NCI-H82 treated with DMSO at 0.1 percent for 48 hours (cell line): Measurements from ENCODE around the gene PRKAG3.

Experiments
- DNase-seq: peaks from one replicate; lab custom pipeline; 2025; ENCODE audit not compliant: unreplicated experiment; lab: John Stamatoyannopoulos, UW

Gene PRKAG3

GRCh38 chr2:218815244-218815637 is 16.4 kb downstream of the PRKAG3 start:
- DNase-seq, result no peak

DNA sequence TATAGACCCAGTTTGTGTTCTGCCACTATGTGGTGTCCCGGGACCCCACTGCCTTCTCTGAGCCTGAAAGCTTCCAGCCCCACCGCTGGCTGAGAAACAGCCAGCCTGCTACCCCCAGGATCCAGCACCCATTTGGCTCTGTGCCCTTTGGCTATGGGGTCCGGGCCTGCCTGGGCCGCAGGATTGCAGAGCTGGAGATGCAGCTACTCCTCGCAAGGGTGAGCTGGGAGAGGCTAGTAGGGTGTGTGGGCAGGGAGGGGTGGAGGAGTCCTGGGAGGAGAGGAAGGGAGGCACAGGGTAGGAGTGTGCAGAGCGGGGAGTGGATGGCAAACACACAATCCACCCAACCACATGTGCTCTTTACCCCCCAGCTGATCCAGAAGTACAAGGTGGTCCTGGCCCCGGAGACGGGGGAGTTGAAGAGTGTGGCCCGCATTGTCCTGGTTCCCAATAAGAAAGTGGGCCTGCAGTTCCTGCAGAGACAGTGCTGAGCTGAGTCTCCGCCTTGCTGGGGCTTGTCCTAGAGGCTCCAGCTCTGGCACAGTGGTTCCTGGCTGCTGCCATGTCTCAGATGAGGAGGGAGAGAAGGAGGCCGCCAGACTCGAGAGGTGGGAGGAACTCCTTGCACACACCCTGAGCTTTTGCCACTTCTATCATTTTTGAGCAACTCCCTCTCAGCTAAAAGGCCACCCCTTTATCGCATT is 16.9 kb downstream of the PRKAG3 start:
- no peak for DNase-seq

DNA sequence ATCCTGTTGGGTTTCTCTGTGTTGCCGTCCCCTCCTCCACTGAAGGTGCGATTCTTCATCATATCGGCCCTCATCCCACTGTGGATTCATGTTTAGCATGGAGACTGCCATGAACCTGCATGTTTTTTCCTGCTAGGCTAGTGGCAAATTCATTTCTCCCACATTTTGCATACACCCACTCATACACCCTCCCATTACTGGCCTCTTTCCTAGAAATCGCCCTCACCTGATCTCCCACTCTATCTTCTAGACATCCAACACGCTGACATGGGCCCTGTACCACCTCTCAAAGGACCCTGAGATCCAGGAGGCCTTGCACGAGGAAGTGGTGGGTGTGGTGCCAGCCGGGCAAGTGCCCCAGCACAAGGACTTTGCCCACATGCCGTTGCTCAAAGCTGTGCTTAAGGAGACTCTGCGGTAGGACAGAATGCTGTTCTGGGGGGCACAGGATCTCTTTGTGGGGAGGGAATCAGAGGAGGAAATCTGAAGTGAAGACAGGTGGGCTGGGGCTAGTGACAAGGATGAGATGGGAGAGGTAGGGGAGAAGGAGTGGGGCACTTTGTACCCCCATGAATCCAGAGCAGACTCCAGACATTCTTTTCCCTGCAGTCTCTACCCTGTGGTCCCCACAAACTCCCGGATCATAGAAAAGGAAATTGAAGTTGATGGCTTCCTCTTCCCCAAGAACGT is 17.7 kb downstream of the PRKAG3 start:
- DNase-seq, result no peak

DNA sequence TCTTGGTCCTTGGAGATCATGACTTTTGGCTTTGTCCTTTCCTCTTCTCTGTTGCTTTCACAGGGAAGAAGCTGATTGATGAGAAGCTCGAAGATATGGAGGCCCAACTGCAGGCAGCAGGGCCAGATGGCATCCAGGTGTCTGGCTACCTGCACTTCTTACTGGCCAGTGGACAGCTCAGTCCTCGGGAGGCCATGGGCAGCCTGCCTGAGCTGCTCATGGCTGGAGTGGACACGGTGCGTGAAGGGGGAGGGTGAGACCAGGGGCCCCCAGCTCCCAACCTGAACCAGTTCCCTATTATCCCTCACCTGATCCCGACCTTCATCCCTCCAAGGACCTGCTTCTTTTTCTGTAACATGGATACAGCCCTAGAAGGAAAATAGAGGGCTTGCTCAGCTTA is 18.7 kb downstream of the PRKAG3 start:
- no peak for DNase-seq

GRCh38 chr2:218812096-218812815 is 19.3 kb downstream of the PRKAG3 start:
- DNase-seq, result no peak

DNA sequence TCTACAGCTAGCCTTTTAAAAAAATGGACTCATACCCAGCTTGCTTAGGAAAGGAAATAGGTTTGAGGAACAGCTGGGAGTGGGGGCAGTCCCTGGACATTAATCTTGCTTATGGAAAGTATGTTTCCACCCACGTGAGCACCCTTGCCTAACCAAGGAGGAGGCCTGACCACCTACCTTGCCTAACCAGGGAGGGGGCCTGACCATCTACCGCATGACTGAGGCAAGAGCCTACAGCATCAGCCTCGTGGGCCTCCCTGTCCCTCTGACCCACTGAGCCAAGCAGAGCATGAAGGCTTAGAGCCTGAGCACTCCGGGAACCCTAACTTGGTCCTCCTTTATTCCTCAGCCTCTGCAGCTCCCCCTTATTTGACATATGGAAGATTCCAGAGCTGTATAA is 20.2 kb downstream of the PRKAG3 start:
- no peak for DNase-seq

- no peak for DNase-seq
Measured at GRCh38 chr2:218810256-218810655, 21.3 kb downstream of the PRKAG3 start.

DNA sequence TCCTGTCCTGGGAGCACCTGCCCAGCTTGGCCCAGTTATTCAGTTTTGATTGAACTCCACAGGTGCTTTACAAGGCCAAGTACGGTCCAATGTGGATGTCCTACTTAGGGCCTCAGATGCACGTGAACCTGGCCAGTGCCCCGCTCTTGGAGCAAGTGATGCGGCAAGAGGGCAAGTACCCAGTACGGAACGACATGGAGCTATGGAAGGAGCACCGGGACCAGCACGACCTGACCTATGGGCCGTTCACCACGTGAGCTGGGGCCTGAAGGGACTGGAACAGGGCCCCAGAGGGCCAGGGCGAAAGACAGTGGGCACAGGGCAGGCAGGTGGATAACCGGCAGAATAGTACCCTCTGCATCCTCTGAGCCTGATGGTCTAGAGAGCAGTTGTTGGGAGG is 22.1 kb downstream of the PRKAG3 start:
- no peak for DNase-seq

GRCh38 chr2:218807626-218808025 is 24.0 kb downstream of the PRKAG3 start:
- DNase-seq, result no peak

DNA sequence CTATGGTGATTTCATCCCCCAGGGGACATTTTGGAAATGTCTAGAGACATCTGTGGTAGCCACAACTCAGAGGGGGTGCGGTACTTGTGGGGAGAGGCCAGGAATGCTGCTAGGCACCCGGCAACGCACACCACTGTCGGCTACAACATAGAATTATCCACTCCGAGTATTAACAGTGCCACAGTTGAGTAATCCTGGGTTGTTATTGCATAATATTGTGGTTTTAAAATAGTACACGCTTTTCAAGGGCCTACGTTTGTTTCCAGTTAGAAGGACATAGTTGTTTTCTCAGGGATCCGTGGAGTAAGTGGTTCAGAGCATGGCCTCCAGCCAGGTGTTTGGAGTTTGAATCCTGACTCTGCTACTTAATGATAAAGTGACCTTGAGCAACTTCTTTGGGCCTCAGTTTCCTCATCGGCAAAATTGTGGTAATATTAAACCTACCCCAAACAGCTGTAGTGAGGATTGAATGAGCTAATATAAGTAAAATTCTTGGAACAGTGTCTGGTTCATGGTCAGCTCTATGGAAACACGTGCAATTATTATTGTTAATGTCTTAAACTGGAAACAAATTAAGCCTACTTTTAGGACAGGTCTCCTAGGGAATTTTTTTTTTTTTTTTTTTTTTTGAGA is 25.1 kb downstream of the PRKAG3 start:
- DNase-seq, result no peak

- DNase-seq, result no peak
Measured at GRCh38 chr2:218805627-218806026, 26.0 kb downstream of the PRKAG3 start.

- DNase-seq, result no peak
Measured at GRCh38 chr2:218804817-218805216, 26.8 kb downstream of the PRKAG3 start.

- no peak for DNase-seq
Measured at GRCh38 chr2:218802386-218802994, 29.1 kb downstream of the PRKAG3 start.

- no peak for DNase-seq
Measured at GRCh38 chr2:218799990-218800389, 31.6 kb downstream of the PRKAG3 start.

DNA sequence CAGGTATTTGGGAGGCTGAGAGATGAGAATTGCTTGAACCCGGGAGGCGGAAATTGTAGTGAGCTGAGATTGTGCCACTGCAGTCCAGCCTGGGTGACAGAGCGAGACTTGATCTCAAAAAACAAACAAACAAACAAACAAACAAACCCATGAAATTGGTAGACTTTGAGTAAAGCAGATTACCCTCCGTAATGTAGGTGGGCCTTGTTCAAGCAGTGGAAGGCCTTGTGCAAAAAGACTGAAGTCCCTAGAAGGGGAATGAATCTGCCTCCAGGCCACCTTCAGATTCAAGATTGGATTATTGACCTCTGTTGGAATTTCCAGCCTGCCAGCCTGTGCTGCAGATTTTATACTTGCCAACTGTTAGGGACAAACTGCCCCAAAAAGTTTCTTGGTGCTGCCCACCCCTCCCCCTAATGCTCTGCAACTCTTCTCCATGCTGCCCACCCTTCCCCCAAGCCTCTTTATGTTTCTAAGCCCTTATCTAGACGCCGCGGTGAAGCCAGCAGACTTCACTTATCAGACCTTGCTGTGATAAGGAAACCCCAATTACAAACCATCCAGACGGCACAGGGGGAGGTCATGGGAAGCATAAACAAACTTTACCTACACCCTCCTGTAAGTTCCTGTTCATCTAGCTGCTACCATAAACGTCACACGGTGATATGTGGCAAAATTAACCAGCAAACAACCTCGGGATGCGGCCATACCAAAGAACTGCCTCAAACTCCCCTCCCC is 32.7 kb downstream of the PRKAG3 start:
- DNase-seq, result no peak

- no peak for DNase-seq
Measured at GRCh38 chr2:218796691-218797090, 34.9 kb downstream of the PRKAG3 start.

- no peak for DNase-seq
Measured at GRCh38 chr2:218792433-218792832, 39.2 kb downstream of the PRKAG3 start.

GRCh38 chr2:218788529-218789255 is 42.9 kb downstream of the PRKAG3 start:
- DNase-seq, result no peak

- no peak for DNase-seq
Measured at GRCh38 chr2:218786133-218786532, 45.5 kb downstream of the PRKAG3 start.

GRCh38 chr2:218785103-218785502 is 46.5 kb downstream of the PRKAG3 start:
- DNase-seq, result no peak
